AG04450 (cell line): Measurements from ENCODE around the gene OMP. TPM values are rescaled to one million over a fixed set of nuclear protein-coding genes. Genes with fewer than 3 reads are reported as not detected.

Experiments used
- CTCF ChIA-PET: fragments of 300-600, 350-600 bp; formaldehyde crosslinking; extraction: SDS; loops from one replicate; lab custom pipeline; 2022; ENCODE audit warnings: antibody characterized with exemption, inconsistent platforms; lab: Charles Lee
- POLR2A ChIA-PET: fragments of 350-600 bp; formaldehyde crosslinking; extraction: SDS; loops from one replicate; lab custom pipeline; 2021; ENCODE audit warnings: antibody characterized with exemption, inconsistent platforms; lab: Yijun Ruan, JAX
- DNase-seq: peaks from one replicate; pipeline ENCODE4 v3.0.0-alpha.2; 2011; ENCODE audit warnings: low read depth, low spot score
- H3K27ac ChIP-seq: one replicate; pipeline ENCODE4 v1.5.1; 2012; ENCODE audit warnings: low read depth, low read length, control low read depth
- H3K27me3 ChIP-seq: one replicate; pipeline ENCODE4 v1.6.0; 2012; ENCODE audit warnings: low read length; ENCODE audit not compliant: control insufficient read depth, insufficient read depth
- H3K4me3 ChIP-seq: 2 replicates; pipeline ENCODE4 v1.5.1; 2011; ENCODE audit warnings: mild to moderate bottlenecking, low read depth, low read length, control low read depth
- H3K9me3 ChIP-seq: 2 replicates; pipeline ENCODE4 v1.5.1; 2012; ENCODE audit warnings: low read length; ENCODE audit not compliant: control insufficient read depth, insufficient read depth
- polyA plus RNA-seq: library from polyadenylated mRNA; depleted of rRNA; stranded (reverse); fragments of >200 nt; gene quantifications from 2 replicates; pipeline ENCODE4 v1.2.3, GENCODE V29; 2011; rRNA removed
- TF ChIP-seq, protein P1 (sequence below): IDR thresholded peaks from 2 replicates; pipeline ENCODE4 v1.5.1; 2011; ENCODE audit warnings: low read depth, low read length, control low read depth, inconsistent platforms

Gene OMP
- polyA plus RNA-seq, 1 experiment: not detected

DNA sequence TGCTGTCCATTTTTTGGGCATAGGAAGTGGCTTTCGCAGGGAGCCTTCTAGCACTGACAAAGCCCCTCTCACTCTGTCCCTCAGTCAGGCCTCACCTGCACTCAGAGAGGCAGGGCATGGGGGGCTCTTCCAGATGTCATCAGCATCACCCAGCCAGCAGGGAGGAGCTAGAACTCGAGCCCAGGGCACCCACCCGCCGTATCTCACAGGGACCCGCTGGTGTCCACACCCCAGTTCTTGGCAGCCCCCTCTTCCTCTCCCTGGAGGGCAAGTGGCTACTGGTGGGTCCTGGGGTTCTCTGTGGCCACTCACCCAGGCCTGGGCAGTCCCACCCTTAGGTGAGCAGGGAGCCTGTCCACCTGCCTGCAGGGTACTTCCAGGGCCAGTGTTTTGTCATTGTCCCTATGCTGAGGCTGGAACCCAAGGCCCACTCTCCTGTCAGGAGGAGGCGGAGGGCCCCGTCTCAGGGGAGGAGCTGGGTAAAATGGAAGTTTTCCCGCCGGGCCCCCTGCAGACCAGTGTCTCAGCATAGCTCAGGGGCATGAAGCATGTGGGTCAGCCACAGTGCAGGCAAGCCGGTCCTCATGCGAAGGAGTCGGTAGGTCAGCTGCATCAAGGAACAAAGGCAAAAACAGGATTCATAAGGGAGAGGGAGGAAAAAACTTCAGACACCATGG lies 47.2 kb downstream of the OMP start:
- H3K4me3 ChIP-seq: no peak overlapping the region
- H3K27ac ChIP-seq: no peak overlapping the region
- TF ChIP-seq, protein P1, sequence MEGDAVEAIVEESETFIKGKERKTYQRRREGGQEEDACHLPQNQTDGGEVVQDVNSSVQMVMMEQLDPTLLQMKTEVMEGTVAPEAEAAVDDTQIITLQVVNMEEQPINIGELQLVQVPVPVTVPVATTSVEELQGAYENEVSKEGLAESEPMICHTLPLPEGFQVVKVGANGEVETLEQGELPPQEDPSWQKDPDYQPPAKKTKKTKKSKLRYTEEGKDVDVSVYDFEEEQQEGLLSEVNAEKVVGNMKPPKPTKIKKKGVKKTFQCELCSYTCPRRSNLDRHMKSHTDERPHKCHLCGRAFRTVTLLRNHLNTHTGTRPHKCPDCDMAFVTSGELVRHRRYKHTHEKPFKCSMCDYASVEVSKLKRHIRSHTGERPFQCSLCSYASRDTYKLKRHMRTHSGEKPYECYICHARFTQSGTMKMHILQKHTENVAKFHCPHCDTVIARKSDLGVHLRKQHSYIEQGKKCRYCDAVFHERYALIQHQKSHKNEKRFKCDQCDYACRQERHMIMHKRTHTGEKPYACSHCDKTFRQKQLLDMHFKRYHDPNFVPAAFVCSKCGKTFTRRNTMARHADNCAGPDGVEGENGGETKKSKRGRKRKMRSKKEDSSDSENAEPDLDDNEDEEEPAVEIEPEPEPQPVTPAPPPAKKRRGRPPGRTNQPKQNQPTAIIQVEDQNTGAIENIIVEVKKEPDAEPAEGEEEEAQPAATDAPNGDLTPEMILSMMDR: no peak
- POLR2A ChIA-PET: no interaction called here
- no peak for DNase-seq
- CTCF ChIA-PET: interaction anchor here (1.1 to 2.0 kb wide), 2 partner anchors 23 to 48 kb away, joined by 3 to 9 read pairs; partner anchors contain the start of gene MYO7A
- H3K27me3 ChIP-seq: peaks cover 37% of the 10 kb centered on the region
- no peaks in the 10 kb centered on the region for H3K9me3 ChIP-seq

DNA sequence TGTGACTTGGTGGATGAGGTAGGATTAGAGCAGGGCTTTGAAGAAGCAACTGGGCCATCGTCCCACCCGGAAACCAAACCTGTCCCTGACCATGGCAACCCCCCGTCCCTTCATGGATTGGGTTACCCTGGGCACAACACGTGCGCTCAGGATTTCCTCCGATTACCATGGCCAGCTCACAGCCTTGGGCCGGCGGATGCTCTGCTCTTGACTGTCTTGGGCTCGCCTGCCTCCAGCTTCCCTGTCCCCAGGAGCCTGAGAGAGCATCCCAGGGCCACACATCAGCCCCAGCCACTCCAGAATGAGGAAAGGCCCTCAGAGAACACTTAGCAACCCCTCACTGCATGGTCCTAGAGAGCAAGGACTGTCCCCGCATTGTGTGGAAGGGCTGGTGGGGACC lies 48.2 kb downstream of the OMP start:
- no peak overlapping the region for H3K27ac ChIP-seq
- CTCF ChIA-PET: no interaction called here
- no peak for DNase-seq

DNA sequence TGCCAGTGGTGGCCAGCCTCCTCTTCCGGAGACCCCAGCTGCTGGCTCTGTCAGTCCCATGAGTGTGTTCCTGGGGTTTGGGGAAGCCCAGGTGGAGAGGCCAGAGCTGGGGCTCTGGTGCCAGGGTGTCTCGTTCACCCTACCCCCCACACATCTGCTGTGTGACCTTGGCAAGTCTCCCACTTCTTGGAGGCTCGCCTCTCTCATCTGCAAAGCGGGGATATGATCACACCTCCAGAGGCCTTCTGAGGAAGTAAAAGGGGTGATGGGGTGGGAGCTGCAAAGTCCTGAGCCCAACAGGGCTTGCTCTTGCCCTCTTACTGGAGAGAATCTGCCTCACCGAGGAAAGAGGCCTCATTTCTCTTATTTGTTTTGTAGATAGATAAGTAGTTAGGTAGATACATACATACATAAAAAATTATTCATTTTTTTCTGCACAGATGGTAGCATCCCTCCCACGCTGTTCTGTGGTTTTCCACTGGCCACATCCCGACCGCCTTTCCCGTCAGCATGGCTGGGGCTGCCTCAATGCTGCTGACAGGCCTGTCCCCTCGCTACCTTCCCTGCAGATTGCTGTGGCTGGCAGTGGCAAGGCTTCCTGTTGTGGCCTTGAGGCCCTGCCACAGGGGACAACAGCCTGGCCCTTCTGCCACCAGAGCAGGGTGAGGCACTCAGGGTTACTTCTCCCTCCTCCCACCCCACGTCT lies 49.3 kb downstream of the OMP start:
- DNase-seq: no peak
- TF ChIP-seq, protein P1: no peak
- CTCF ChIA-PET: interaction anchor here (1.0 kb wide), 1 partner anchor 25 kb away, joined by 3 read pairs; no protein-coding TSS in a partner anchor
- Histone ChIP-seq H3K27ac (no peak overlapping the region), H3K4me3 (no peak overlapping the region), H3K27me3 (peaks cover 37% of the 10 kb centered on the region), H3K9me3 (no peaks in the 10 kb centered on the region)
- POLR2A ChIA-PET: no interaction called here

More for the DNA sequence above, 48.2 kb downstream of the OMP start:
- H3K4me3 ChIP-seq: no peak overlapping the region
- POLR2A ChIA-PET: no interaction called here
- H3K9me3 ChIP-seq: no peaks in the 10 kb centered on the region
- peaks cover 41% of the 10 kb centered on the region for H3K27me3 ChIP-seq
- TF ChIP-seq, protein P1: no peak

DNA sequence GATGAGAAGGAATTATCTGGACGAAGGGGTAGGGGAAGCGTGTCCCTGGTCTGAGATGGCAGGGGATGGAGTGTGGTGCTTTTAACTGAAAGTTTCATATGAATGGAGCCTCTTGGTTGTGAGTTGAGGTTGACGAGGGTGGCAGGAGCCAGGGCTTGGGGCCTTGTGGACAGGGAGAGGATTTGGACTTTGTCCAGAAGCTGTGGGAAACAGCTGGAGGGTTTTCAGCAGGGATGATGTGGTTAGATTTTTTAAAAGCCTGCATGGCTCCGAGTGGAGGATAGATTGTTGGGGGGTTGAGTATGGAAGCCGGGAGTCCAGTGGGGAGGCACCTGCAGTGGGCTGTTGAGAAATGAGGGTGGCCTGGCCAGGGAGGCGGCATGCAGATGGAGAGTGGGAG lies 50.2 kb downstream of the OMP start:
- TF ChIP-seq, protein P1: no peak
- no peaks in the 10 kb centered on the region for H3K9me3 ChIP-seq
- peaks cover 35% of the 10 kb centered on the region for H3K27me3 ChIP-seq
- DNase-seq: no peak
- CTCF ChIA-PET: interaction anchor here (1.6 kb wide), 1 partner anchor 26 kb away, joined by 4 read pairs; no protein-coding TSS in a partner anchor
- no peak overlapping the region for H3K4me3 ChIP-seq
- no peak overlapping the region for H3K27ac ChIP-seq
- POLR2A ChIA-PET: no interaction called here

Other genes starting within 250 kb of the OMP start
- gene ACER3, start 241.9 kb upstream of the OMP start, polyA plus RNA-seq: 9.3 and 11.2 TPM in 2 replicates
- gene B3GNT6, start 68.4 kb upstream of the OMP start, polyA plus RNA-seq: not detected in 2 replicates
- gene CAPN5, start 35.9 kb upstream of the OMP start, polyA plus RNA-seq: 18.6 and 22.8 TPM in 2 replicates
- not detected in 2 replicates for gene MYO7A, start 25.4 kb downstream of the OMP start, polyA plus RNA-seq
- not detected in 2 replicates for gene GDPD4, start 198.8 kb downstream of the OMP start, polyA plus RNA-seq